Measurements from ENCODE around the gene SPEF1. TPM values are rescaled to one million over a fixed set of nuclear protein-coding genes. Genes with fewer than 3 reads are reported as not detected.
A peak's percentile ranks its signal among the peaks of the same experiment; 100 is the strongest.

The SPEF1 gene
- total RNA-seq, 2 donors from 2014 or later, result 0.35 to 0.44 TPM

DNA sequence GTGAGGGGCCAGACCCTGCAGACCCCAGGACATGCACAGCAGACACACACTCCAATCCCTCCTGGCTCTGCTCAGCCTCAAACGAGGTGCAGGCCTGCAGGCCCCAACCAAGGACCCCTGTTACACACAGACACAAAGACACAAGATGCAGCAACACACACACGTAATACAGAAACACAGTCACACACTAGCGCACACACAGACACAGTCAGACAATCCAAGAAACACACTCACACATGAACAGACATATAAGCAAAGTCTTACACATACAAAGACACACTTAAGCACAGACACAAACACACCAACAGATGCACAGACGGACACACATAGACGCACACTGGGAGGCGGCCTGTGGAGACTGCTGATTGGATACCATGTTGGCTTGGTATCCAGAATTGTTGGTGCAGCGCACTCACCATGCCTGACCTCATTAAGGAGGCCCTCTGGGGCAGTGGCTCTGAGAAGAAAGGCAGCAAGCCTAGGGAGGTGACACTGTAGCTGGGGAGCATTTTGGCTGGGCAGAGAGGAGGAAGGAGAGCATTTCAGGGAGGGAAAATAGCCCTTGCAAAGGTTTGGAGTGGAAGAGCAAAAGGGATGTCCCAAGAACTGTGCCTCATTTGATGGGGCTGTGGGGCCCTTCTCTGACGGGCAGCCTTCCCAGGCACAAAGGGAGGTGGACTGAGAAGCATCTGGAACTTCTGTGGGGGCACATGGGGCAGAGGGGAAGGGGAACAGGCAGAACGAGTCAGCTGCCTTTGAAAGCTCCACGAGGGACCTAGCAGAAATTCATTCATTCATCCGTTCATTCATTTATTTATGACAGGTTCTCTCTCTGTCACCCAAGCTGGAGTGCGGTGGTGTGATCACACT lies 50.2 kb downstream of the SPEF1 start:
- 91 to 93% methylated on average over 7 to 12 of the region's 12 CpGs for WGBS, 2 experiments (ENCODE audit: insufficient coverage in 1 of 2, insufficient read length in 1 of 2)
- Histone ChIP-seq H3K36me3 (ENCODE audit: control insufficient read depth, insufficient read depth, low read length) (no peaks in the 10 kb centered on the region), H3K27me3 (ENCODE audit: control insufficient read depth, insufficient read depth, low read length, poor library complexity, severe bottlenecking) (peaks cover 63% of the 10 kb centered on the region), H3K4me3 (ENCODE audit: low read length) (no peak overlapping the region), H3K27ac (ENCODE audit: low read depth, low read length) (no peak overlapping the region), H3K4me1 (ENCODE audit: control insufficient read depth, insufficient read depth, low read length) (no peaks in the 10 kb centered on the region), H3K9me3 (ENCODE audit: control insufficient read depth, low read length) (no peaks in the 10 kb centered on the region), H3K9ac (ENCODE audit: extremely low read depth, low read length, poor library complexity, severe bottlenecking) (no peak overlapping the region)
- Mint-ChIP-seq H3K4me1 (no peaks in the 10 kb centered on the region), H3K27me3 (ENCODE audit: insufficient read depth) (peaks cover 61% of the 10 kb centered on the region), H3K9me3 (no peaks in the 10 kb centered on the region), H3K36me3 (ENCODE audit: low read depth) (no peaks in the 10 kb centered on the region), H3K27ac (no peak overlapping the region), H3K4me3 (no peak overlapping the region)
- TF ChIP-seq CTCF (conservative IDR thresholded peaks at IDR 0.05), result no peak
- DNase-seq, result peak; percentile 36

DNA sequence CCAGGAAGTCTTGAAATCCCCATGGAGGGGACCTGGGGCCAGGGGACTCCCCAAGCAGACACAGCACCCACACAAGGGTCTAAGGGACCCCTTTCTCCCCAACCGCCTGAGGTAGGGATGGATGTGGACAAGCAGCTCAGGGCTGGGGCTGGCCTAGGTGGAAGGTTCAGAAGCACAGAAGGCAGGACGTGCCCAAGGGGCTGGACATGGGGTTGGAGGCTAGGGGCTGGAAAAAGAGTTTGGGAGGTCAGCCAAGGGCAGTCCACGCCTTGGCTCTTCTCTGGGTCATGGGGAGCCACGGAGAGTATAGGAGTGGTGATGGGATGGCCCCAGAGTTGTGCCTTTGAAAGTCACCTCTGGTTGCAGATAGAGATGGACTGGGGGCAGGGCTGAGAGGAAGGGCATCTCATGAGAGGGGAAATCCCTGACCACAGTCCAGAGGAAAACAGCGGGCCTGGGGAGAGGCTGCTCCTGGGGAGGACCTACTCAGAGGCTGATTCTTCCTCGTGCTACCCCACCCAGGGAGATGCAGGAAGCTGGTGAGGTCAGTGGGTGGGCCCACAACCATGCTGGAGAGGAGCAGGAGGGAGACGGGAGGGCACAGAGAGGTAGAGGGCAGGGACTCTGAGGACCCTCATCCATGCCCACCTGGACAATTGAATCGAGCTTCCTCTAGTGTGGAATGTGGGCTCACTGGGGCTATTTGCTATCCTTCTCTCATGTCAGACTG lies 51.3 kb downstream of the SPEF1 start:
- DNase-seq, result peak; percentile 37
- Mint-ChIP-seq H3K27ac (no peak overlapping the region), H3K9me3 (no peaks in the 10 kb centered on the region), H3K36me3 (ENCODE audit: low read depth) (no peaks in the 10 kb centered on the region), H3K4me1 (no peaks in the 10 kb centered on the region), H3K4me3 (no peak overlapping the region), H3K27me3 (ENCODE audit: insufficient read depth) (peaks cover 66% of the 10 kb centered on the region)
- Histone ChIP-seq H3K36me3 (ENCODE audit: control insufficient read depth, insufficient read depth, low read length) (no peaks in the 10 kb centered on the region), H3K9me3 (ENCODE audit: control insufficient read depth, low read length) (no peaks in the 10 kb centered on the region), H3K4me1 (ENCODE audit: control insufficient read depth, insufficient read depth, low read length) (no peaks in the 10 kb centered on the region), H3K27me3 (ENCODE audit: control insufficient read depth, insufficient read depth, low read length, poor library complexity, severe bottlenecking) (peaks cover 63% of the 10 kb centered on the region), H3K4me3 (ENCODE audit: low read length) (no peak overlapping the region), H3K27ac (ENCODE audit: low read depth, low read length) (no peak overlapping the region), H3K9ac (ENCODE audit: extremely low read depth, low read length, poor library complexity, severe bottlenecking) (no peak overlapping the region)
- 88 to 91% methylated on average over 4 to 8 of the region's 8 CpGs for WGBS, 2 experiments (ENCODE audit: insufficient coverage in 1 of 2, insufficient read length in 1 of 2)
- TF ChIP-seq CTCF (conservative IDR thresholded peaks at IDR 0.05), result no peak

DNA sequence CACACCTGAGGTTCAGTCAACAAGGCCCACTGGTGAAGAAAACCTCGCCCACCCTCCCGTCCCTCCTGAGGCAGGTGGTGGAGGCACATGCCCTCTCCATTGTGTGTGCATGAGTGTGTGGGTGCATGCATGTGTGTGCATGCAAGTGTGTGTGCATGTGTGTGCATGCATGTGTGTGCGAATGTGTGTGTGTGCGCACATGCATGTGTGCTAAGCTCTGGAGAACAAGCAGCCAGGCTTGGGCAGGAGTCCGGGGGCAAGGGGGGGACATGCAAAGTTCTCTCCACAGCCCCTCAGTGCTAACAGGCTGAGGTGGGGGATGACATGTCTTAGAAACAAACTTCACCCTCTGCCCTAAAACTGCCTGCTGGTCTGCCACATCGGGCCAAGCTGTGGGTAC lies 51.9 kb downstream of the SPEF1 start:
- H3K4me3 ChIP-seq (ENCODE audit: low read length), result no peak overlapping the region
- DNase-seq, result peak; percentile 34
- no peak overlapping the region for H3K27ac ChIP-seq (ENCODE audit: low read depth, low read length)
- H3K27me3 ChIP-seq (ENCODE audit: control insufficient read depth, insufficient read depth, low read length, poor library complexity, severe bottlenecking), result peaks cover 69% of the 10 kb centered on the region
- peaks cover 66% of the 10 kb centered on the region for H3K27me3 Mint-ChIP-seq (ENCODE audit: insufficient read depth)
- H3K4me1 Mint-ChIP-seq, result no peaks in the 10 kb centered on the region
- no peak overlapping the region for H3K27ac Mint-ChIP-seq
- no peaks in the 10 kb centered on the region for H3K9me3 Mint-ChIP-seq
- no peak for TF ChIP-seq CTCF (conservative IDR thresholded peaks at IDR 0.05)
- no peaks in the 10 kb centered on the region for H3K4me1 ChIP-seq (ENCODE audit: control insufficient read depth, insufficient read depth, low read length)
- no peaks in the 10 kb centered on the region for H3K36me3 ChIP-seq (ENCODE audit: control insufficient read depth, insufficient read depth, low read length)
- no peak overlapping the region for H3K9ac ChIP-seq (ENCODE audit: extremely low read depth, low read length, poor library complexity, severe bottlenecking)
- H3K4me3 Mint-ChIP-seq, result no peak overlapping the region
- no peaks in the 10 kb centered on the region for H3K9me3 ChIP-seq (ENCODE audit: control insufficient read depth, low read length)
- WGBS, 2 experiments (ENCODE audit: insufficient coverage in 1 of 2, insufficient read length in 1 of 2), result 94 to 95% methylated on average over 5 to 6 of the region's 6 CpGs
- H3K36me3 Mint-ChIP-seq (ENCODE audit: low read depth), result no peaks in the 10 kb centered on the region
